Adrenal gland (tissue), 5 donors: Measurements from ENCODE around the gene NPIPA5.
"Not testable (repeated sequence)": the region's sequence is repeated elsewhere in the genome, so short reads cannot be mapped to it uniquely, and the experiment has no call there.

Source experiments
- CTCF ChIP-seq, 6 experiments: fragments of 450-650 bp in 4 of 6; fragments of 200-600 bp in 2 of 6; sonication (generic) in 1 of 6; IDR thresholded peaks; 1 replicate in 5 of 6; 2 replicates in 1 of 6; pipeline versions ENCODE4 v1.5.1 to v1.8.0; 2016 to 2021; ENCODE audit warnings: antibody characterized with exemption in 6 of 6, mild to moderate bottlenecking in 2 of 6, moderate library complexity in 1 of 6
- POLR2A ChIP-seq, 2 donors: fragments of 450-650 bp; IDR thresholded peaks; one replicate each; pipeline ENCODE4 v1.6.1; 2017; ENCODE audit warnings: antibody characterized with exemption in 2 of 2, mild to moderate bottlenecking in 2 of 2, moderate library complexity in 1 of 2
- donor health status: DM: no; HTN: no; CAD: no.

GRCh38 chr16:15389916-15390315 is 11.8 kb upstream of the NPIPA5 start:
- TF ChIP-seq POLR2A, CTCF (IDR thresholded peaks at IDR 0.05): not testable (repeated sequence)
